ENCODE measurements around the gene ASB12.
"Not testable (repeated sequence)": the region's sequence is repeated elsewhere in the genome, so short reads cannot be mapped to it uniquely, and the experiment has no call there.

The ASB12 gene

GRCh38 chrX:64230123-64230970 is at the start of gene ASB12:
Gene ASB12, minus strand, starts transcription at chrX:64230607. Its CDS starts 4,957 bp downstream, at chrX:64225650.
- intact Hi-C loops (cut with DNase I) = no loop called here
- DNase-seq = no peak

- no peak for DNase-seq
- intact Hi-C loops (cut with DNase I) = no loop called here
Measured at GRCh38 chrX:64265265-64265664, 34.9 kb upstream of the ASB12 start.

DNA sequence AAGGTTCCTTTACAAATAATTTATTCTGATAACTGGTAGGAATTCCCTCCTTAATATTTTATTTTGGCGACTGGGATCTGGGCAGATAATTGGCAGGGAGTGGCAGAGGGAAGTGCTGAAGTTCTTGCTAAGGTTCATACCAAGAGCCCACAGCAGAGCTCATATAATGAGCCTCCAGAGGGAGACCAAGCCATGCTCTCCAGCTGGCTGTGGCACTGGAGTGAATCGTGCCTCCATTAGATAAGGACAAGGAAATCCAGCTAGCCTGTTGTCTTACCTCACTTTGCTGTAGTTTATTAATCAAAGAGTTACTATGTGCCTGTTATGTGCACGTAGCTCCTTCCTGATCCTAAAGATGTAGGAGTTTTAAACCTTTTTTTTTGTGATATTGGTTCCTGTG is 1.3 kb downstream of the ASB12 start:
- intact Hi-C loops (cut with DNase I) = no loop called here
- no peak for DNase-seq

DNA sequence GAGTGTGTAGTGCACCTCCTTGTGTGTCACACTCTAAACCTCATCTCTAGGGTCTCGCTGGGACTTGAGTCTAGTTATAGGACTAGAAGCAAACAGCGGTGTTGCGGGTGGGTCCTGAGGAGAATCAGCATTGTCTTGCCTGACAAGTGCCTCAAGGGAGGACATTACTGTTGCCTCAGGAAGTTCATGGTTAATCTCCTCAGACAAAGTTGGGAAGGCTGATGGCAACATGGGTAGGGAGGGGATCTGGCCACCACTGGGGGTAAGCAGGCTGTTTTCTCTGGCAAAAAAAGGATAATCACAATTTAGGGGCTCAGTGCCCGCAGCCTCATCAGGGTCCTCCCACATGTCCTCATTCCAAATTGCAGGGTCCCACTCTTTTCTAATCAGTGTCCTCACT is 12.4 kb downstream of the ASB12 start:
- no peak for DNase-seq
- intact Hi-C loops (cut with DNase I) = no loop called here

- DNase-seq; intact Hi-C loops (cut with DNase I): not testable (repeated sequence)
Measured at GRCh38 chrX:64213989-64214388, 16.4 kb downstream of the ASB12 start.

- DNase-seq = peak in 1 of 10 donors; percentile 8
- intact Hi-C loops (cut with DNase I) = no loop called here
Measured at GRCh38 chrX:64206556-64207162, 23.7 kb downstream of the ASB12 start.

- intact Hi-C loops (cut with DNase I) = no loop called here
- peak; percentile 87 to 99 (median 90) for DNase-seq
Measured at GRCh38 chrX:64205735-64206501, 24.5 kb downstream of the ASB12 start.

DNA sequence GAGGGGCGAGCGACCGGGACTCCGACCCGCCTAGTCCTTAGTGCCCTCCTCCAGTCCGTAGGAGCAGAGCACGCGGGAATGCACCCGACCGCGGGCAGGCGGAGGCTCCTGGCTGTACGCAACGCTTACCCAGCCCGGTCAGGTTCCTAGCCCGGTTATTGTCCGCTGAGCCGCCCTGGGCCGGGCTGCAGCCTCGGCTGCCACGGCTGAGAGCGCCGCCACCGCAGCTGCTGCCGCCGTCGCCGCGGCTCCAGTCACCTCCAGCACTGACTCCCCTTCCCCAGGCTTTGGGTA is 25.0 kb downstream of the ASB12 start, which contains the start of gene AMER1:
TSS of gene AMER1 (minus strand) at position 268 of the 294 bp plus-strand sequence. CDS start 12,422 bp downstream, outside the sequence.
- peak in 1 of 10 donors; percentile 28 for DNase-seq
- intact Hi-C loops (cut with DNase I) = no loop called here

GRCh38 chrX:64204701-64205440 is 25.5 kb downstream of the ASB12 start:
- DNase-seq = peak; percentile 16 to 92 (median 34)
- intact Hi-C loops (cut with DNase I) = no loop called here

DNA sequence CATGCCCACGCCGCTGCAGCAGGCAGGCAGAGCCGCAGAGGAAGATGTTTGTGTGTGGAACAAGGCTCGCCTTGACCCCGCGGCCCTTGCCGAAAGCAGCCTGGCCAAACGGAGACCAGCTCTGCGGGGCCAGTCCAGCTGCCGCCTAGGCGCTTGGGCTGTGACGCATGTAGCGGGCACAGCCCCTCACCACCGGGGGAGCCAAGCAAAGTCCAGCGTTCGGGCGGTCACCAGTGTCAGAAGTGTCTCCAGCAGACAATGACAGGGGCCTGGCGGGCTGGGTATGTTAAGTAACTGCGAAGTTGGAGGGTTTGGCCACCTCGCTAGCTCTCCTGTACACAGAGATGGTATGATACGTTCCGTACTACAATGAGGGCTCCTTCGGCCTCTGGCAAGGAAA is 26.2 kb downstream of the ASB12 start:
- peak in 7 of 10 donors; percentile 5 to 89 (median 23) for DNase-seq
- intact Hi-C loops (cut with DNase I) = no loop called here

DNA sequence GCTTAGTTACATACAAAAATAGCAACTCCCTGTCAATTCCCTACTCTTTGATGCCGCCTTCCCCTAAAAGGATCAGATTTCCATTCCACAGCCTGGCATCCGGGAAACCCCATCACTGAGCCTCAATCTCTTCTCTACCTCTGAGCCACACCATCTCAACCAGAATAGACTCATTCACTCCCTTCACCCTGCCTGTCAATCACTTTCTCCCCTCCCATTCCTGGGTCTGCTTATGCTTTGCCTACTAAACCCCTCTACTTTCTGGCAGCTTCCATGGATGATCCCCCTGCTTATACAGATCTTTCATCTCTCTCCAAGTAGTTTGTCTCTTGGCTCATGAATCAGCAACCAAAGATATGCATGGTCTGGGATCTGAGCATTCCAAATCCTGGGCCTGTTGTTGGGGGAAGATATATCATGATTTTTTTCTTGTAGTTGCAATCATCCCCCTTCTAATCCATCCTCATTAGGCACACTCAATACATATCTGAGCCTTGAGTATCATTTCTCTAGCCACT is 27.5 kb downstream of the ASB12 start:
- intact Hi-C loops (cut with DNase I) = no loop called here
- DNase-seq = no peak

- no peak for DNase-seq
- intact Hi-C loops (cut with DNase I) = no loop called here
Measured at GRCh38 chrX:64198036-64198435, 32.4 kb downstream of the ASB12 start.

DNA sequence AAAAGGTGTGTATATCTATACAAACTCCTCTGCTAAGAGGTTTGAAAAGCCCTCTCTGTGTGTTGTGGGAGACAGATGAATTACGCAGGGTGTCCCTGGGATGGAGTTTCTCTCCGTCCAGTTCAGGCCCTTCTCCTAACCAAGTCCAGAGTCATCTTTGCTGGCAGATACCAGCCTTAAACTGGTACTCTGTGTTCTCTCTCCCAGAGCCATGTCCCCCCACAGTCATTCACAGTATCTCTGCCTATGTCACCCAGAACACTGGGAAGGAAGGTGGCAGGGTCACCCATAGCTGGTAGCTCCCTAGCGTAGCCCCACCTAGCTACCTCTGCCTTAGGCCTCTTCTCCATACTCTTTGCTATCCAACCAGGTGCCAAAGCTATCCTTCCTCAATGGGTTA is 33.8 kb downstream of the ASB12 start:
- no peak for DNase-seq
- intact Hi-C loops (cut with DNase I) = no loop called here

- DNase-seq = no peak
- intact Hi-C loops (cut with DNase I) = no loop called here
Measured at GRCh38 chrX:64195862-64196261, 34.5 kb downstream of the ASB12 start.

GRCh38 chrX:64192673-64193072 is 37.7 kb downstream of the ASB12 start:
- DNase-seq = no peak
- intact Hi-C loops (cut with DNase I) = no loop called here

GRCh38 chrX:64192040-64192439 is 38.4 kb downstream of the ASB12 start:
- no peak for DNase-seq
- intact Hi-C loops (cut with DNase I) = no loop called here

DNA sequence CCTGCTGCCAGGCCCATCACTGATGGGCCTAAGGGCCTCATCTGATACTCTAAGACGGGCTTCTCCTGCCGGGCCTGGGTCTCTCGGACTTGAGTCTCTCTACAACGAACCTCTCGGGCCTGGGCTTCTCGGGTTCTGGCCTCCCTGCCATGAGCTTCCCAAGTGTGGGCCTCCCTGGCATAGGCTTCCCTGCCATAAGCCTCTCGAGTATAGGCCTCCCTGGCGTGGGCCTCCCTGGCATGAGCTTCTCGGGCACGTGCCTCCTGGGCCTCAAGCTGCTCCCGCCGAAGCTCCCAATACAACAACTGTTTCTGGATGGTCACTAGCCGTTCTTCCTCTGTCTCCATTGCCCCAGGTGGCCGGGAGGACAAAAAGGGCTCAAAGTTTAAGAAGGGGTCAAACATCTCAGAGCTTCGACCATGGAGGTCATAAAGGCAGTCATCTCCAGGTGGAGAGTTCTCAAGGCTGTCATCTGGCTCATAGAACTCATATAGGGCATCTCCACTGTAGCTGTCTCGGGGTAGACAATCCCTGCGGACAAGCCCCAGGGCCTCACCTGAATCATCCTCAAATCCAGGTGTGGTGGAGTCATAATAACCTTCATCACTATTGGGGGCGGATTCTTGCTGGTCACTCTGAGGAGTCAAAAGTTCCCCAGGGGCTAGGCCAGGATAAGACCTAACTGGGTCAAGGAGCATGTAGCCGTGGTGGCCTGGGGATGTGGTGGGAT is 39.0 kb downstream of the ASB12 start:
- intact Hi-C loops (cut with DNase I) = no loop called here
- no peak for DNase-seq

DNA sequence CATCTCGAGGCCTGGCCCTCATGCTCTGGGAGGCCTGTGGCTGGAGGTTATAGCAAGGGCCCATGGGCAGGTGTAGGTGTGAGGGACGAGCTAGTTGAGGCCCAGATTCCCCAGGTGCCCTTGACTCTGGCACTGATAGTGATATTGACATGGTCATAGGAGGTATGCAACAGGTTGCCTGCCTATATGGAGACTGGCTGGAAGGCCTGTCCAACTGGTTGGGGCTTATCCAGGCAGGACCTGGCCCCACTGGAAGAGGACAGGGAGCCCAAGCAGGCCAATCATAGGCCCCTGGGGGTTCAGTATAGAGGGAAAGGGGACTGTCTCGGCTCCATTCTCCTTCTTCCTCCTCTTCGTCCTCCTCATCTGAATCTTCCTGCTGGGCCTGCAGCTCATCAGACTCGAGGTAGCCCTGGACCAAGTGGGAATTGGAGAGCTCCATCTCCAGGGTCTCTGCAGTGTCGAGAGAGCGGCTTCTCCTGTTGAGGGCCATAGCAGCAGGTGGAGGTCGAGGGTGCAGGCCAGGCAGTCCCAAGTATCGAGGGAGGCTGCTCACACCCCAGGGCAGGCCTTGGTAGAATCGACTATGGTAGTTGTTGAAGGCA is 40.2 kb downstream of the ASB12 start:
- intact Hi-C loops (cut with DNase I) = no loop called here
- DNase-seq = no peak

DNA sequence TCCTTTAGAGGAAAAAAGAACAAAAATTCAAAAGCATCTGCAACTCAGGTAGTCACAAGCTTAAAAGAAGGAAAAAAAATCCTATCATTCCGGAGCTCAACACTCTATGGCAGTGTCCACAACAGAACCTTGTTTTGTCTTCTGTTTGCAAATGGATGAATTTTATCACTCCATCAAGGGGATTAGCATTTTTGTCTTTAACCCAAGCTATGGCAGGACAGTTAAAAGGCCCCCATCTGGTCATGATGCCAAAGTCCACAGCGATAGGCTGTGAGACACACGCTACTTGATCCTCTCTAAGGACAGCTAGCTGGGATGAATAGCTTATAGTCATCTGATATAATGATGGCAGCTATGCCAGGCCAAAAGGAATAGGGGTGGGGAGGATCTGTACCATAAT is 41.5 kb downstream of the ASB12 start:
- DNase-seq = no peak
- intact Hi-C loops (cut with DNase I) = no loop called here

Measured in posterior cingulate gyrus (tissue), 11 donors.